Measurements from ENCODE around the gene CHRM2. TPM values are rescaled to one million over a fixed set of nuclear protein-coding genes. Genes with fewer than 3 reads are reported as not detected.

The CHRM2 gene
- total RNA-seq, 4 donors from 2014 or later, result not detected

- intact Hi-C loops (cut with DNase I), result no loop called here
- no peak for TF ChIP-seq CTCF (IDR thresholded peaks at IDR 0.05)
- no peak for TF ChIP-seq POLR2A (IDR thresholded peaks at IDR 0.05)
- Histone ChIP-seq H3K4me1 (no peaks in the 10 kb centered on the region), H3K9me3 (no peaks in the 10 kb centered on the region), H3K4me3 (replicated peaks in 1 of 3) (no peak overlapping the region), H3K27me3 (no peaks in the 10 kb centered on the region), H3K27ac (no peak overlapping the region), H3K36me3 (no peaks in the 10 kb centered on the region)
- 80 to 82% methylated on average over 2 of the region's 2 CpGs for WGBS, 2 donors
- no peak for DNase-seq
These were observed 130.0 kb downstream of the CHRM2 start for GRCh38 chr7:136998495-136998894.

DNA sequence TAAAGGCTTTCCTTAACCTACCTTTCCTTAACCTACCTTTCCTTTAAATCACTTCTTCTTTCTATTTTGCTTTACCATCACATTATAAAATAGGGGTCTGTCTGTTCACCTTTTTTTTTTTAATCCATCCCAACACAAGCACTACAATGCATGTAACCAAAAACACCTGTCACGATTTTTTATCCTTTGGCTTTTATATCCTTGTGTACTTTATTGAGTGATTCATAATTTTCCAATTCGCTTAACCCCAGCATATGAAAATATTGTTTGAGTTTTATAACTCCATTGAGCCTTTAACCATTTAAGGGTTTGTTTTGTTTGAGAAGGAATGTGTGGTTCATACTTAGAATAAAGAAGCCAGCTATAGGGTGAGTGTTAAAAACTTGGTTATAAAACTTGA lies 132.2 kb downstream of the CHRM2 start:
- Histone ChIP-seq H3K27me3 (no peaks in the 10 kb centered on the region), H3K4me1 (no peaks in the 10 kb centered on the region), H3K4me3 (replicated peaks in 1 of 3) (no peak overlapping the region), H3K9me3 (no peaks in the 10 kb centered on the region), H3K27ac (no peak overlapping the region), H3K36me3 (no peaks in the 10 kb centered on the region)
- TF ChIP-seq CTCF (IDR thresholded peaks at IDR 0.05) (no peak), POLR2A (IDR thresholded peaks at IDR 0.05) (no peak)
- intact Hi-C loops (cut with DNase I), result no loop called here
- DNase-seq, result no peak
- WGBS, 2 donors, result 63 to 67% methylated on average over 2 of the region's 2 CpGs

- H3K27ac ChIP-seq, result no peak overlapping the region
- TF ChIP-seq POLR2A (IDR thresholded peaks at IDR 0.05) (no peak), CTCF (IDR thresholded peaks at IDR 0.05) (no peak)
- no peaks in the 10 kb centered on the region for H3K27me3 ChIP-seq
- no peaks in the 10 kb centered on the region for H3K9me3 ChIP-seq
- 15 to 23% methylated on average over 2 of the region's 2 CpGs for WGBS, 2 donors
- H3K36me3 ChIP-seq, result no peaks in the 10 kb centered on the region
- DNase-seq, result no peak
- no peaks in the 10 kb centered on the region for H3K4me1 ChIP-seq
- intact Hi-C loops (cut with DNase I), result no loop called here
- no peak overlapping the region for H3K4me3 ChIP-seq (replicated peaks in 1 of 3)
These were observed 132.6 kb downstream of the CHRM2 start for GRCh38 chr7:137001041-137001440.

GRCh38 chr7:137001478-137001877 lies 133.0 kb downstream of the CHRM2 start:
- no peak overlapping the region for H3K27ac ChIP-seq
- no peak for TF ChIP-seq CTCF (IDR thresholded peaks at IDR 0.05)
- no peak for TF ChIP-seq POLR2A (IDR thresholded peaks at IDR 0.05)
- intact Hi-C loops (cut with DNase I), result no loop called here
- no peaks in the 10 kb centered on the region for H3K4me1 ChIP-seq
- DNase-seq, result no peak
- WGBS, 2 donors, result 91 to 93% methylated on average over 2 to 3 of the region's 3 CpGs
- H3K9me3 ChIP-seq, result no peaks in the 10 kb centered on the region
- no peaks in the 10 kb centered on the region for H3K27me3 ChIP-seq
- H3K4me3 ChIP-seq (replicated peaks in 1 of 3), result no peak overlapping the region
- no peaks in the 10 kb centered on the region for H3K36me3 ChIP-seq

- TF ChIP-seq CTCF (IDR thresholded peaks at IDR 0.05) (no peak), POLR2A (IDR thresholded peaks at IDR 0.05) (no peak)
- Histone ChIP-seq H3K36me3 (no peaks in the 10 kb centered on the region), H3K9me3 (no peaks in the 10 kb centered on the region), H3K4me3 (replicated peaks in 1 of 3) (no peak overlapping the region), H3K4me1 (no peaks in the 10 kb centered on the region), H3K27ac (no peak overlapping the region), H3K27me3 (no peaks in the 10 kb centered on the region)
- intact Hi-C loops (cut with DNase I), result no loop called here
- WGBS, 2 donors, result 90 to 97% methylated on average over 2 of the region's 2 CpGs
- no peak for DNase-seq
These were observed 134.6 kb downstream of the CHRM2 start for GRCh38 chr7:137003086-137003485.

All from thyroid gland (tissue), 4 donors.